B cell (primary cell): ENCODE data around the gene VAV2.

Experiments
- CTCF ChIP-seq: fragments of 200-600 bp; IDR thresholded peaks from one replicate; pipeline ENCODE4 v1.8.0; 2022; ENCODE audit warnings: antibody characterized with exemption, mild to moderate bottlenecking
- EZH2 ChIP-seq: IDR thresholded peaks from 2 replicates; pipeline ENCODE4 v1.6.1; 2012; ENCODE audit warnings: borderline replicate concordance, low read depth, mild to moderate bottlenecking, moderate library complexity, low read length; ENCODE audit not compliant: insufficient read depth, poor library complexity, severe bottlenecking

DNA sequence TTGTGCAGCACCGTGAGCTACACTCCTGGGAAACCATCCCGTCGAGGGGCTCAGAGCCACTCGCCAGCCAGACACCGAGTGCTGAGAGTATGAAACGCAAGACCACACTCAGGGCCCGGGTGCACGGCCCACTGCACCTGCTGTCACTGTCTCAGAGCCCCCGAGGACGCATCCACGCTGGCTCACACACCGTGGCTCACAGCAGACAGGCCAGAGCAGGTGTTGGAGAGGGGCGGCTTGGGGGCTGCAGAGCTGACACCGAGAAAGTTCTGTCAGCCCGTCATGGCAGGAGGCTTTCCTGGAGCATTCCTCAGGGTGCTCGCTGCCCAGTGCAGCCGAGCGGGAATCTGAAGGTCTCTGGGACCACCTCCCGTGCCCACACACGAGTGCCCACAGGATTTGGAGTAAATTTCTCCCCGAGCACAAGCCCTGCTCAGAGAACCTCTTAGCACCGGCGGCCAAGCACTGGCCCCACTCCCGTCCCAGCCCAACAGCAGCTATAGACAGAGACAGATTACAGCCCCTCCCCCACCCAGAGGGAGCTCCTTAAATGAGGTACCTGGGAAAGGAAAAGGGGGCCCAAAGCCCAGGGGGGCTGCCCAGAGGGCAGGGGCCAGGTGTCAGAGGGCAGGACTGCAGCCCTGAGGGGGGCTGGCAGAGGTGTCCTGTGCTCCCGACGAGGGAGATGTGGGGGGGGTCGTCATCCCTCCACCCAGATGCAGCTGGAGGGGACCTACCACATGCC lies 197.9 kb downstream of the VAV2 start:
- TF ChIP-seq CTCF (no peak), EZH2 (no peak)
